Thyroid gland (tissue), 4 donors: ENCODE data around the gene RGMB. TPM values are rescaled to one million over a fixed set of nuclear protein-coding genes. Genes with fewer than 3 reads are reported as not detected.

Experiments
- DNase-seq, 2 donors: peaks; one replicate each; pipeline ENCODE4 v3.0.0-alpha.2; 2019
- H3K27ac ChIP-seq, 3 donors: fragments of 200-600 bp; sonication (generic); 1 replicate in 2 of 3; 2 replicates in 1 of 3; pipeline ENCODE4 v1.5.1; 2016 to 2019; ENCODE audit warnings: mild to moderate bottlenecking in 1 of 3, moderate library complexity in 1 of 3
- H3K27me3 ChIP-seq: fragments of 200-600 bp; sonication (generic); one replicate; pipeline ENCODE4 v1.5.1; 2019
- H3K36me3 ChIP-seq, 2 donors: fragments of 200-600 bp; sonication (generic); one replicate each; pipeline ENCODE4 v1.5.1; 2016 to 2019
- H3K4me1 ChIP-seq, 2 donors: fragments of 200-600 bp; sonication (generic); one replicate each; pipeline ENCODE4 v1.5.1; 2017 to 2019
- H3K4me3 ChIP-seq, 3 donors: fragments of 200-600 bp; sonication (generic); replicated peaks in 1 of 3; 1 replicate in 2 of 3; 2 replicates in 1 of 3; pipeline ENCODE4 v1.5.1; 2016; ENCODE audit warnings: mild to moderate bottlenecking in 1 of 3
- H3K9me3 ChIP-seq: fragments of 200-600 bp; sonication (generic); one replicate; pipeline ENCODE4 v1.5.1; 2017
- POLR2A ChIP-seq, 2 donors: fragments of 450-650 bp; IDR thresholded peaks; one replicate each; pipeline ENCODE4 v1.6.1; 2017; ENCODE audit warnings: antibody characterized with exemption in 2 of 2, mild to moderate bottlenecking in 2 of 2, moderate library complexity in 1 of 2
- WGBS, 2 donors: methylation state at CpG; one replicate each; pipeline ENCODE4 v1.1.5; 2017; 5-methylcytosine and 5-hydroxymethylcytosine counted together
- intact Hi-C: fragments of 100-400 bp; cut with DNase I; formaldehyde crosslinking; loops from one replicate; pipeline ENCODE4 v1.15.1; 2023
- total RNA-seq, 4 donors: library from RNA; depleted of rRNA; stranded (reverse); fragments of >200 nt; gene quantifications; one replicate each; pipeline ENCODE4 v1.2.3, GENCODE V29; 2016
- TF ChIP-seq, protein P1 (sequence below), 6 experiments: fragments of 200-600 bp in 3 of 6; fragments of 450-650 bp in 3 of 6; sonication (generic) in 3 of 6; IDR thresholded peaks; one replicate each; pipeline ENCODE4 v1.5.1; 2016 to 2019; ENCODE audit warnings: antibody characterized with exemption in 6 of 6, mild to moderate bottlenecking in 2 of 6, inconsistent platforms in 1 of 6, moderate library complexity in 1 of 6

Gene RGMB
- total RNA-seq, 4 donors from 2014 or later = 25.3 to 29.7 (median 27.5) TPM

DNA sequence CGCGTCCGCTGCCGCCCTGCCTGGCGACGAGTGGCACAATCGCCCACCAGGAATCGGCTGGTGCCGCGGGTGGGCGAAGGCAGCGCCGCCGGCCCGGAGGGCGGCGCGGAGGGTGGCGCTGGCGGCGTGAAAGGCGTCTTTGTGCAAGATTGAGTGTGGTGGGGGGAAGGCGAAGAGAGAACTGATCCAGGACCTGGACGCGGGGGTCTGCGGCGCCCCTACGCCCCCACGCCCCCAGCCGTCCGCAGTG, 4.6 kb upstream of the RGMB start:
- Histone ChIP-seq H3K4me3 (peak overlapping the region; percentile 26 to 91 (median 57)), H3K4me1 (peaks cover 0 to 11% of the 10 kb centered on the region in 2 donors), H3K27ac (peak overlapping the region in 2 of 3 donors; percentile 66 to 75), H3K27me3 (no peaks in the 10 kb centered on the region), H3K36me3 (no peaks in the 10 kb centered on the region), H3K9me3 (no peaks in the 10 kb centered on the region)
- WGBS, 2 donors = 2% methylated on average over 12 to 13 of the region's 31 CpGs
- intact Hi-C loops = no loop called here
- TF ChIP-seq POLR2A (IDR thresholded peaks at IDR 0.05) = no peak
- TF ChIP-seq, protein P1, sequence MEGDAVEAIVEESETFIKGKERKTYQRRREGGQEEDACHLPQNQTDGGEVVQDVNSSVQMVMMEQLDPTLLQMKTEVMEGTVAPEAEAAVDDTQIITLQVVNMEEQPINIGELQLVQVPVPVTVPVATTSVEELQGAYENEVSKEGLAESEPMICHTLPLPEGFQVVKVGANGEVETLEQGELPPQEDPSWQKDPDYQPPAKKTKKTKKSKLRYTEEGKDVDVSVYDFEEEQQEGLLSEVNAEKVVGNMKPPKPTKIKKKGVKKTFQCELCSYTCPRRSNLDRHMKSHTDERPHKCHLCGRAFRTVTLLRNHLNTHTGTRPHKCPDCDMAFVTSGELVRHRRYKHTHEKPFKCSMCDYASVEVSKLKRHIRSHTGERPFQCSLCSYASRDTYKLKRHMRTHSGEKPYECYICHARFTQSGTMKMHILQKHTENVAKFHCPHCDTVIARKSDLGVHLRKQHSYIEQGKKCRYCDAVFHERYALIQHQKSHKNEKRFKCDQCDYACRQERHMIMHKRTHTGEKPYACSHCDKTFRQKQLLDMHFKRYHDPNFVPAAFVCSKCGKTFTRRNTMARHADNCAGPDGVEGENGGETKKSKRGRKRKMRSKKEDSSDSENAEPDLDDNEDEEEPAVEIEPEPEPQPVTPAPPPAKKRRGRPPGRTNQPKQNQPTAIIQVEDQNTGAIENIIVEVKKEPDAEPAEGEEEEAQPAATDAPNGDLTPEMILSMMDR (IDR thresholded peaks at IDR 0.05) = no peak
- no peak for DNase-seq

DNA sequence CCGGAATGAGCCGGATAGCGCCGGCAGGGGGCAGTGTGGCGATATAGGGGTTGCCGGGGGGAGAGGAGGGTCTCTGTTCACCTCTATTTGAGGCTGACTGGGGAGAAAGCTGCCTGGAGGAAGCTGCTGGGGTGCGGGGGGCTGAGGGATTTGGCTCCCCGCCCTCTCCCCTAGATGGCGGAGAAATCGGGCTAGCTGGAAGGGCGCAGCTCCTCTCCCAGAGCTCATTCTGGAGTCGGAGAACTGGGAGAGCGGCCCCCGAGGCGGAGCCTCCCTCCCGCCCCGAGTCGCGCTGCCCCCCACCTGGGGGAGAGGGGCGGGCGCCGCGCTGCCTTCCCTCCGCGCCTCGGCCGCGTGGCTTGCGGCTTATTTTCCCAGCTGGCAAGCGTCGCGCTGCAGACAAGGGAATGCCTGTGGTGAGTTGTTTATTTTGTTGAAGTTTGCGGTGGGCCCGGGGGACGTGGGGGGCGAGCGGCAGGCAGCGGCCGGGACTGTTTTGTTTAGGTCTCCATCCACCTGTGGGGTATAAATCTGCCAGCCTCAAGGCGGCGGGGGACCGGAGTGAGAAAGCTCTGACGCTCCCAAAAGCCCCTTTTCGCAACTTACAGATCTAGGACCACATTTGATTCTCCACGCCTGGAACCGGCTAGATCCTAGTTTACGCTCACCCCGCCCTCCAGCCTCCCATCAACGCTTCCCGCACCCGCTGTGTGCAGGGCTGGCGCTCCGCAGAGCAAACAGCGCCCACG, 4.1 kb upstream of the RGMB start:
- Histone ChIP-seq H3K27ac (peak overlapping the region; percentile 29 to 75 (median 66)), H3K4me3 (peak overlapping the region; percentile 26 to 91 (median 57)), H3K36me3 (no peaks in the 10 kb centered on the region), H3K4me1 (peaks cover 0 to 11% of the 10 kb centered on the region in 2 donors), H3K9me3 (no peaks in the 10 kb centered on the region), H3K27me3 (no peaks in the 10 kb centered on the region)
- peak; percentile 49 to 51 for DNase-seq
- 2 to 4% methylated on average over 28 to 38 of the region's 55 CpGs for WGBS, 2 donors
- TF ChIP-seq, protein P1 (IDR thresholded peaks at IDR 0.05) = peak; percentile 29 to 69 (median 40)
- TF ChIP-seq POLR2A (IDR thresholded peaks at IDR 0.05) = no peak
- intact Hi-C loops = no loop called here

DNA sequence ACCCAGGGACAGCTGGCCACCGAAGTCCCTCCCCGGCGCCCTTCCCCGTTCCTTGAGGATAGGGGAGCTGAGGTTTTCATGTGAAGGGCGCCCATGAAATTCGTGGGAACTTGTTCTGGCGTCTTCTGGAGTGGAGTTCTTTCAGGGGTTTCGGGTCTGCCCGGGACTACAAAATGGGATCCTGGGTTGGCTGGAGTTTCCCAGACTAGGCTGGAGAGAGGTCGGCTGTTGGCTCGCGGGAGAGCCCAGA, 3.6 kb upstream of the RGMB start:
- no peaks in the 10 kb centered on the region for H3K9me3 ChIP-seq
- DNase-seq = no peak
- intact Hi-C loops = loop anchor here (5.0 kb wide), 1 partner anchor 1588 kb away; the partner anchor contains the start of gene RIOK2
- WGBS, 2 donors = 0 to 1% methylated on average over 8 to 11 of the region's 12 CpGs
- peak overlapping the region; percentile 29 to 75 (median 66) for H3K27ac ChIP-seq
- no peaks in the 10 kb centered on the region for H3K27me3 ChIP-seq
- H3K4me1 ChIP-seq = peaks cover 2 to 11% of the 10 kb centered on the region in 2 donors
- no peak for TF ChIP-seq POLR2A (IDR thresholded peaks at IDR 0.05)
- TF ChIP-seq, protein P1 (IDR thresholded peaks at IDR 0.05) = no peak
- H3K4me3 ChIP-seq = peak overlapping the region; percentile 26 to 91 (median 57)
- no peaks in the 10 kb centered on the region for H3K36me3 ChIP-seq

GRCh38 chr5:98770209-98770910, 3.1 kb upstream of the RGMB start:
- peak overlapping the region; percentile 26 to 91 (median 57) for H3K4me3 ChIP-seq
- DNase-seq = peak; percentile 60 to 62
- peak overlapping the region; percentile 29 to 75 (median 66) for H3K27ac ChIP-seq
- TF ChIP-seq POLR2A (IDR thresholded peaks at IDR 0.05) = no peak
- TF ChIP-seq, protein P1 (IDR thresholded peaks at IDR 0.05) = peak in 1 of 6 experiments; percentile 4
- intact Hi-C loops = loop anchor here (5.0 kb wide), 1 partner anchor 1588 kb away; the partner anchor contains the start of gene RIOK2
- H3K9me3 ChIP-seq = no peaks in the 10 kb centered on the region
- no peaks in the 10 kb centered on the region for H3K27me3 ChIP-seq
- WGBS, 2 donors = 0% methylated on average over 37 of the region's 39 CpGs
- no peaks in the 10 kb centered on the region for H3K36me3 ChIP-seq
- H3K4me1 ChIP-seq = peaks cover 7 to 13% of the 10 kb centered on the region in 2 donors

GRCh38 chr5:98770911-98771322, 2.5 kb upstream of the RGMB start:
- TF ChIP-seq, protein P1 (IDR thresholded peaks at IDR 0.05) = no peak
- WGBS, 2 donors = 1% methylated on average over 6 of the region's 6 CpGs
- no peak for DNase-seq
- intact Hi-C loops = loop anchor here (5.0 kb wide), 1 partner anchor 1589 kb away; the partner anchor contains the start of gene RIOK2
- H3K4me1 ChIP-seq = peaks cover 13 to 18% of the 10 kb centered on the region in 2 donors
- H3K4me3 ChIP-seq = peak overlapping the region in 2 of 3 donors; percentile 26 to 57
- no peaks in the 10 kb centered on the region for H3K9me3 ChIP-seq
- H3K27ac ChIP-seq = peak overlapping the region; percentile 29 to 75 (median 66)
- no peaks in the 10 kb centered on the region for H3K36me3 ChIP-seq
- no peaks in the 10 kb centered on the region for H3K27me3 ChIP-seq
